GM21515 (cell line): ENCODE results near the gene EP300.
"Not testable (repeated sequence)": the region's sequence is repeated elsewhere in the genome, so short reads cannot be mapped to it uniquely, and the experiment has no call there.

Experiments used
- ATAC-seq: cut with Tn5 transposase; IDR thresholded peaks from one replicate; pipeline ENCODE4 v1.9.1; 2021; ENCODE audit not compliant: unreplicated experiment

Gene EP300

GRCh38 chr22:41146573-41146972, 54.2 kb downstream of the EP300 start:
- ATAC-seq = no peak

- no peak for ATAC-seq
These were observed 55.3 kb downstream of the EP300 start for GRCh38 chr22:41147722-41148121.

- ATAC-seq = no peak
These were observed 60.5 kb downstream of the EP300 start for GRCh38 chr22:41152902-41153301.

DNA sequence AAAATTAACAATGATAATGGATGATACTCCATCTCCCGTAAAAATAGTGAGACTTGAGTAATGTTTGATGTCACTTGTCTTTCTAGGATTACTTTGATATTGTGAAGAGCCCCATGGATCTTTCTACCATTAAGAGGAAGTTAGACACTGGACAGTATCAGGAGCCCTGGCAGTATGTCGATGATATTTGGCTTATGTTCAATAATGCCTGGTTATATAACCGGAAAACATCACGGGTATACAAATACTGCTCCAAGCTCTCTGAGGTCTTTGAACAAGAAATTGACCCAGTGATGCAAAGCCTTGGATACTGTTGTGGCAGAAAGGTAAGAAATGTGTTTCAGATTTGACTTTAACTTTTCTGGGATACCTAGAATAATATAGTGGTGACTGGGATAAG, 64.7 kb downstream of the EP300 start:
- ATAC-seq = no peak

- no peak for ATAC-seq
These were observed 76.8 kb downstream of the EP300 start for GRCh38 chr22:41169157-41169556.

DNA sequence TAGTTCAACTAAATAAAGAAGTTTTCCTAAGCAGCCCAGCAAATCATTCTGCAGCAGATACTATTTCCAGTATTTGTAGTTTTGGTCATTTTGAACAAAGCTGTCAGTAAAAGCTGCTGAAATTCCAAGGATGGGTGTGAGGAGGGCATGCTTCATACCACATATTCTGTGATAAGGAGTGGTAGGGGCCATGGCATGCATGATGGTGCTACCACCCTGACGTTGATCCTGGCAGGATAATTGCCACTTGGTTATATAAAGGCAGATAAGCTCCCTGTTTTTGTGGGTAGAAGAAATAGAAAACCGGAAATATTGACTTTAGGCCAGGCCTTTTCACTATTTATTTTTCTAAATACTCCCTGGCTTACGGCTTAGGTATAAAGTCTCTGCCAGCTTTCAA, 79.6 kb downstream of the EP300 start:
- ATAC-seq = no peak

- ATAC-seq = no peak
These were observed 83.2 kb downstream of the EP300 start for GRCh38 chr22:41175546-41175945.

DNA sequence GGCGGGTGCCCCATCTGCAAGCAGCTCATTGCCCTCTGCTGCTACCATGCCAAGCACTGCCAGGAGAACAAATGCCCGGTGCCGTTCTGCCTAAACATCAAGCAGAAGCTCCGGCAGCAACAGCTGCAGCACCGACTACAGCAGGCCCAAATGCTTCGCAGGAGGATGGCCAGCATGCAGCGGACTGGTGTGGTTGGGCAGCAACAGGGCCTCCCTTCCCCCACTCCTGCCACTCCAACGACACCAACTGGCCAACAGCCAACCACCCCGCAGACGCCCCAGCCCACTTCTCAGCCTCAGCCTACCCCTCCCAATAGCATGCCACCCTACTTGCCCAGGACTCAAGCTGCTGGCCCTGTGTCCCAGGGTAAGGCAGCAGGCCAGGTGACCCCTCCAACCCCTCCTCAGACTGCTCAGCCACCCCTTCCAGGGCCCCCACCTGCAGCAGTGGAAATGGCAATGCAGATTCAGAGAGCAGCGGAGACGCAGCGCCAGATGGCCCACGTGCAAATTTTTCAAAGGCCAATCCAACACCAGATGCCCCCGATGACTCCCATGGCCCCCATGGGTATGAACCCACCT, 84.7 kb downstream of the EP300 start:
- ATAC-seq = no peak

DNA sequence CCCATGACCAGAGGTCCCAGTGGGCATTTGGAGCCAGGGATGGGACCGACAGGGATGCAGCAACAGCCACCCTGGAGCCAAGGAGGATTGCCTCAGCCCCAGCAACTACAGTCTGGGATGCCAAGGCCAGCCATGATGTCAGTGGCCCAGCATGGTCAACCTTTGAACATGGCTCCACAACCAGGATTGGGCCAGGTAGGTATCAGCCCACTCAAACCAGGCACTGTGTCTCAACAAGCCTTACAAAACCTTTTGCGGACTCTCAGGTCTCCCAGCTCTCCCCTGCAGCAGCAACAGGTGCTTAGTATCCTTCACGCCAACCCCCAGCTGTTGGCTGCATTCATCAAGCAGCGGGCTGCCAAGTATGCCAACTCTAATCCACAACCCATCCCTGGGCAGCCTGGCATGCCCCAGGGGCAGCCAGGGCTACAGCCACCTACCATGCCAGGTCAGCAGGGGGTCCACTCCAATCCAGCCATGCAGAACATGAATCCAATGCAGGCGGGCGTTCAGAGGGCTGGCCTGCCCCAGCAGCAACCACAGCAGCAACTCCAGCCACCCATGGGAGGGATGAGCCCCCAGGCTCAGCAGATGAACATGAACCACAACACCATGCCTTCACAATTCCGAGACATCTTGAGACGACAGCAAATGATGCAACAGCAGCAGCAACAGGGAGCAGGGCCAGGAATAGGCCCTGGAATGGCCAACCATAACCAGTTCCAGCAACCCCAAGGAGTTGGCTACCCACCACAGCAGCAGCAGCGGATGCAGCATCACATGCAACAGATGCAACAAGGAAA, 85.4 kb downstream of the EP300 start:
- ATAC-seq = no peak

DNA sequence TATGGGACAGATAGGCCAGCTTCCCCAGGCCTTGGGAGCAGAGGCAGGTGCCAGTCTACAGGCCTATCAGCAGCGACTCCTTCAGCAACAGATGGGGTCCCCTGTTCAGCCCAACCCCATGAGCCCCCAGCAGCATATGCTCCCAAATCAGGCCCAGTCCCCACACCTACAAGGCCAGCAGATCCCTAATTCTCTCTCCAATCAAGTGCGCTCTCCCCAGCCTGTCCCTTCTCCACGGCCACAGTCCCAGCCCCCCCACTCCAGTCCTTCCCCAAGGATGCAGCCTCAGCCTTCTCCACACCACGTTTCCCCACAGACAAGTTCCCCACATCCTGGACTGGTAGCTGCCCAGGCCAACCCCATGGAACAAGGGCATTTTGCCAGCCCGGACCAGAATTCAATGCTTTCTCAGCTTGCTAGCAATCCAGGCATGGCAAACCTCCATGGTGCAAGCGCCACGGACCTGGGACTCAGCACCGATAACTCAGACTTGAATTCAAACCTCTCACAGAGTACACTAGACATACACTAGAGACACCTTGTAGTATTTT, 86.1 kb downstream of the EP300 start:
- ATAC-seq = no peak

- not testable (repeated sequence) for ATAC-seq
These were observed 88.0 kb downstream of the EP300 start for GRCh38 chr22:41180362-41180761.

DNA sequence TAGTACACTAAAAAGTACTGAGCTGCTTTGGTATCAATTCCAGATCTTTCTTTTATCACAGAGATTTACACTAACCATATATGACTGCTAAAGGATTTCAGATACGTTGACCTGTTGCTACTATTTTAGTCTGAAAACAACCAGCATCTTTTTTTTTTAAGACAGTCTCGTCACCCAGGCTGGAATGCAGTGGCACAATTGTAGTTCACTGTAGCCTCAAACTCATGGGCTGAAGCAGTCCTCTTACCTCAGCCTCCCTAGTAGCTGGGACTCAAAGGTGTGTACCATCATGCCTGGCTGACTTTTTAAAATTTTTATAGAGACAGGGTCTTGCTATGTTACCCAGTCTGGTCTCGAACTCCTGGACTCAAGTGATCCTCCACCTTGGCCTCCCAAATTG, 88.5 kb downstream of the EP300 start:
- no peak for ATAC-seq

DNA sequence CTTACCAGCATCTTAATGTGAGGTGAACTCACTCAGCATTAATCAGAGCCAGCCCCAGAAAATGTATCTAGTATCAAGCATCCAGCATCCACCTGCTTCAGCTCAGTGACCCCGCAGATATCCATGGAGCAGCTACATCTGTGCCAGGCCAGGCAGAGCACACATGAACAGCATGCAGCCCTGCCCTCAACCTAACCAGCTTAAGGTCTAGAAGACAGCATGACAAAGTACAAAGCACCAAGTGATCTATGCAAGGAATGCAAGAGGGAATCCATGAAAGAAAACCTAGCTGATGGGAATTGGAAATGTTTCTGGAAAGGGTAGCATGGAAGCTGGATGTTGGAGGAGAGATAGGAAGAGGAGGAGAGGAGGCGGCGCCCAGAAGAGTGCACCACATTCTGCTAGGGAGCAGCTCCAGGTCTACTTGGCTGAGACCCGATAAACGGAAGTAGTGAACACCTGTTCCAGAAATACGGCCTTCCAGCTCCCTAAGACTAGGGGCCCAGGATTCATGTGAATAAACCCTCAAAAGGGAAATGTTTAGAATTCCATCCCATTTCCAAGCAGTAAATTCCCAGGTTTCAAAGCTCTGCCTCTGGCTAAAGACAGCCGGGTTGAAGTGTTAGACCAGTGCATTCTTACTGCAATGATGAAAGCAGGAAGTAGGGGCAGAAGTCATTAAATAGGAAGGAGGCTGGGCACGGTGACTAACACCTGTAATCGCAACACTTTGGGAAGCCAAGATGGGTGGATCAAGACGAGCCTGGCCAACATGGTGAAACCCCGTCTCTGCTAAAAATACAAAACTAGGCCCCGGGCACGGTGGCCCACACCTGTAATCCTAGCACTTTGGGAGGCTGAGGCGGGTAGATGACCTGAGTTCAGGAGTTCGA, 89.2 kb downstream of the EP300 start:
- ATAC-seq = no peak

DNA sequence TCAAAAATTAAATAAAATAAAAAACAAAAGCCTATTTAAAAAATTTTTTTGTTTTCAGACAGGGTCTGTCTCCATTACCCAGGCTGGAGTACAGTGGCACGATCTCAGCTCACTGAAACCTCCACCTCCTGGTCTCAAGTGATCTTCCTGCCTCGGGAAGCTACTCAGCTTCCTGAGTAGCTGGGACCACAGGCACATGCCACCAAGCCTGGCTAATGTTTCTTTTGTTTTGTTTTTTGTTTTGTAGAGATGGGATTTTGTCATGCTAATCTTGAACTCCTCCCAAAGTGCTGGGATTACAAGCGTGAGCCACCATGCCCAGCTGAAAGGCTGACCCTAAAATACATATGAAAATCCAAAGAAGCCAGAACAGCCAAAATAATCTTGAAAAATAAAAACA, 92.3 kb downstream of the EP300 start:
- ATAC-seq = no peak

DNA sequence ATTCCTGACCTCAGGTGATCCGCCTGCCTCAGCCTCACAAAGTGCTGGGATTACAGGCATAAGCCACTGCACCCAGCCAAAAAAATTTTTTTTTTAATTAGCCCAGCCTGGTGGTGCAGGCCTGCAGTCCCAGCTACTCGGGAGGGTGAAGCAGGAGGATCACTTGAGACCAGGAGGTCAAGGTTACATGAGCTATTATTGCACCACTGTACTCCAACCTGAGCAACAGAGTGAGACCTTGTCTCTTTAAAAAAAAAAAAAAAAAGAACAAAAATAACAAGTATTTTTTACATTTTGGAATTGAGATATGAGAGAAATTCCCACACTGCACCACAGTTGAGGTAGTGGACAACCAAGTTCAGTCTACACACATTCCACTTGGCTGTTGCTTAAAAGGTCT, 99.1 kb downstream of the EP300 start:
- no peak for ATAC-seq

DNA sequence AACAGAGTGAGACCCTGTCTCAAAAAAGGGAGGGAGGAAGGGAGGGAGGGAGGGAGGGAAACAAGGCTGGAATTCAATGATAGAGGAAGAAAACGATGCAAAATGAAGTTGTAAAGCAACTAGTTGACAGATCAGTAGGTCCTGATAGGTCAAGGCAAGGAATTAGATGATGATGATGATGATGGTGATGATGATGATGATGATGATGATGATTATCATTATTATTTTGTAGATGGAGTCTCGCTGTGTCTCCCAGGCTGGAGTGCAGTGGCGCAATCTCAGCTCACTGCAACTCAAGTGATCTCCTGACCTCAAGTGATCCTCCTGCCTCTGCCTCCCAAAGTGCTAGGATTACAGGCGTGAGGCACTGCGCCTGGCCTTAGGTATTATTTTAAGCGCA, 101.4 kb downstream of the EP300 start:
- ATAC-seq = no peak

GRCh38 chr22:41197038-41197972, 104.9 kb downstream of the EP300 start:
- ATAC-seq = peak; percentile 75

- ATAC-seq = no peak
These were observed 105.7 kb downstream of the EP300 start for GRCh38 chr22:41198027-41198580.

DNA sequence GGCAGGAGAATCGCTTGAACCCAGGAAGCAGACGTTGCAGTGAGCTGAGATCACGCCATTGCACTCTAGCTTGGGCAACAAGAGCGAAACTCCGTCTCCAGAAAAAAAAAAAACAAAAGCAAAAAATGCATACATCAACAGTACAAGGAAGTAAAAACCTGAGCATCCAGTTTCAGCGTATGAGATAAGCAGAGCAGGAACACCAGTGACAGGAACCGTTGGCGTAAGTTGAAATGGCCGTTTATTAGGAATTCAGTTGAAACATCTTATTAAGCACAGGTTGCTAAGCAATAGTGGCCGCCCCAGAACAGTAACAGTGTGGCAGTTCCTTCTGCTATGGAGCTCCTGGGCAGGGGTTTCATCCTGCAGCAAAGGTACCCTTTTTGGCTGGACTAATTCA, 108.7 kb downstream of the EP300 start:
- no peak for ATAC-seq

DNA sequence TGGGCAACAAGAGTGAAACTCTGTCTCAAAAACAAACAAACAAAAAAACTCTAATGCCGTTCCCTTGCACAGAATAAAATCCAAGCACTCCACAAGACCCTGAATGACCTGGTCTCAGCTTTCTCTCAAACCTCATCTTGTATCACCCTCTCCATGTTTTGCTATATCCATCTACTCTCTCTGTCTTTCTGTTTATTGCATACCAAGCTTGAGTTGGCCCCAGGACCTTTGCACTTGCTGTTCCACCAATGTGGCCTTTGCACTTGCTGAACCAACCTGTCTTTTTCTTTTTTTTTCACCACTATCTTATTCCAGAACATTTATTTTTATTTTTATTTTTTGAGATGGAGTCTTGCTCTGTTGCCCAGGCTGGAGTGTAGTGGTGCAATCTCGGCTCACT, 110.7 kb downstream of the EP300 start:
- no peak for ATAC-seq
